H1 (cell line): Measurements from ENCODE around the gene LMOD2. TPM values are rescaled to one million over a fixed set of nuclear protein-coding genes. Genes with fewer than 3 reads are reported as not detected.

ENCODE experiments used
- ASH2L ChIP-seq: fragments of 200-600, 300-600 bp; sonication (generic); IDR thresholded peaks from one replicate; pipeline ENCODE4 v1.7.1; 2017; ENCODE audit warnings: low read length
- CBX5 ChIP-seq: fragments of 300-800, 300-1000 bp; sonication (generic); IDR thresholded peaks from 2 replicates; pipeline ENCODE4 v1.7.1; 2016; ENCODE audit warnings: antibody characterized with exemption, low read length, low read depth
- CTCF ChIP-seq, 3 experiments: IDR thresholded peaks; 1 replicate in 2 of 3; 2 replicates in 1 of 3; pipeline versions ENCODE4 v1.5.1 to v1.6.1; 2011; ENCODE audit warnings: low read length in 3 of 3, mild to moderate bottlenecking in 3 of 3, inconsistent platforms in 2 of 3, low read depth in 1 of 3, moderate library complexity in 1 of 3; ENCODE audit not compliant: insufficient read depth in 1 of 3; ENCODE audit errors: control extremely low read depth in 1 of 3
- HDAC6 ChIP-seq: IDR thresholded peaks from one replicate; pipeline ENCODE4 v1.7.1; 2012; ENCODE audit warnings: low read depth, mild to moderate bottlenecking, inconsistent platforms, low read length, moderate library complexity
- KDM5A ChIP-seq: fragments of 200-600 bp; IDR thresholded peaks from 2 replicates; pipeline ENCODE4 v1.7.1; 2012; ENCODE audit warnings: mild to moderate bottlenecking, low read length, inconsistent platforms, mixed read lengths
- SRF ChIP-seq: IDR thresholded peaks from 2 replicates; pipeline ENCODE4 v1.6.1; 2011; ENCODE audit warnings: mild to moderate bottlenecking, low read depth, low read length, moderate library complexity
- YY1 ChIP-seq: IDR thresholded peaks from 2 replicates; pipeline ENCODE4 v1.6.1; 2011; ENCODE audit warnings: low read depth, mild to moderate bottlenecking, low read length
- polyA plus RNA-seq, 7 experiments: library from polyadenylated mRNA; depleted of rRNA in 3 of 7; stranded (reverse) in 5 of 7; unstranded in 2 of 7; fragments of >200 nt in 5 of 7; fragments of 200-250 nt in 2 of 7; gene quantifications; 1 replicate in 5 of 7; 2 replicates in 1 of 7; 4 replicates in 1 of 7; pipeline versions ENCODE4 v1.2.1 to v1.2.3, GENCODE V29; 2011 to 2013; ENCODE audit warnings: missing spikeins in 2 of 7, mixed read lengths in 2 of 7
- total RNA-seq: library from RNA; stranded (reverse); fragmentation: NEBNext Ultra II Directional; extraction: Animal tissue kit (Norgen Biotek cat#: 25700); gene quantifications from 2 replicates; pipeline ENCODE4 v1.2.1, GENCODE V29; 2021

Gene LMOD2
- total and polyA plus RNA-seq, 2 of the 8 experiments (the other 6 are each of a cell fraction or from before 2014, with no cell fraction given), result 0.03 to 0.22 TPM

GRCh38 chr7:123712619-123713018, 57.0 kb downstream of the LMOD2 start (continued):
- TF ChIP-seq CTCF (IDR thresholded peaks at IDR 0.05; ENCODE audit: control extremely low read depth in 1 of 3, insufficient read depth in 1 of 3, low read depth in 1 of 3, low read length in 3 of 3) (no peak), HDAC6 (no peak), YY1 (no peak), CBX5 (no peak), KDM5A (no peak), SRF (no peak), ASH2L (no peak)

Other genes with a start within 250 kb of the LMOD2 start
- gene IQUB, start 121.3 kb upstream of the LMOD2 start, total RNA-seq, result 0.82 and 0.96 TPM in 2 replicates
- gene IQUB, start 121.3 kb upstream of the LMOD2 start, polyA plus RNA-seq (2011; rRNA removed), result 0.08 and 0.12 TPM in 2 replicates
- gene NDUFA5, start 98.0 kb upstream of the LMOD2 start, total RNA-seq, result 74.9 and 76.3 TPM in 2 replicates
- 3.4 and 7.6 TPM in 2 replicates for gene NDUFA5, start 98.0 kb upstream of the LMOD2 start, polyA plus RNA-seq (2011; rRNA removed)
- gene ASB15, start 54.0 kb upstream of the LMOD2 start, total RNA-seq, result not detected in 2 replicates
- gene ASB15, start 54.0 kb upstream of the LMOD2 start, polyA plus RNA-seq (2011; rRNA removed), result not detected in 2 replicates
- 37.1 and 38.9 TPM in 2 replicates for gene WASL, start 93.1 kb downstream of the LMOD2 start, total RNA-seq
- gene WASL, start 93.1 kb downstream of the LMOD2 start, polyA plus RNA-seq (2011; rRNA removed), result 6.0 and 7.7 TPM in 2 replicates
- gene HYAL4, start 189.3 kb downstream of the LMOD2 start, total RNA-seq, result not detected in 2 replicates
- gene HYAL4, start 189.3 kb downstream of the LMOD2 start, polyA plus RNA-seq (2011; rRNA removed), result not detected in 2 replicates